ENCODE measurements around the gene KCNJ16. TPM values are rescaled to one million over a fixed set of nuclear protein-coding genes. Genes with fewer than 3 reads are reported as not detected.

Gene KCNJ16
- total RNA-seq, 2 donors from 2014 or later, result 53.4 to 58.6 TPM

DNA sequence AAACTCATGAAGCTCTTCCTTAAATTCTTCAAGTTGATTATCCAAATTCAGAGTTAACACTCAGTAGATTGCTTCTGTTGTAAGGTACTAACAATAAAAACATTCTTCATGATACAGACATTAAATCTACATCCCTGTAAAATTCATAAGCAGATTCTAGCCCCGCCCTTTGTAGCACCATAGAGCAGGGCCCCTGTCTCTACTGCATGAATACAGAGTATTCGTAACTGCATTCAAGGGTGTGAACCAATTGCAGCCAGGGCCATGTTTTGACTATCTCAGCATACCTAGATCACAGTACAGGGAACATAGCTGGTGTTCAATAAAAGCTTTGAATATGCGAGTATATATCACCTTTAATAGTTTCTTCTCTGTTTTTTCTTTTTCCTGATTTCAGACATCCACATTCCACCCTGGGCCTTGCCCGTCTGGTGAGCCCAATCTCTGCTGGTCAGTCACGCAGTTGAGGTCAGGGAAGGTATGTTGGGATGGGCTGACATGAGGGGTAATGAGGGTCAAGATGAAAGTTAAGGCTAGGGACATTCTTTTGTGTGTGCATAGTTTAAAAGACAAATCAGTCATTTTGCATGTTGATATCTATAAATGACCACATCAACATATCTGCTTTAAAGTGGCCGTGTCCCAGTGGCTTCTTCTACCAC lies 33.0 kb downstream of the KCNJ16 start:
- intact Hi-C loops (cut with DNase I), result no loop called here
- no peaks in the 10 kb centered on the region for H3K27me3 ChIP-seq
- no peaks in the 10 kb centered on the region for H3K9me3 ChIP-seq
- H3K36me3 ChIP-seq (replicated peaks in 1 of 2; ENCODE audit: insufficient read depth in 1 of 2, low read depth in 2 of 2), result no peaks in the 10 kb centered on the region
- H3K4me3 ChIP-seq, result no peak overlapping the region
- peaks cover 6% of the 10 kb centered on the region for H3K4me1 ChIP-seq
- H3K27ac ChIP-seq, result no peak overlapping the region
- DNase-seq (no peak), ATAC-seq (no peak)
- TF ChIP-seq, protein P1, sequence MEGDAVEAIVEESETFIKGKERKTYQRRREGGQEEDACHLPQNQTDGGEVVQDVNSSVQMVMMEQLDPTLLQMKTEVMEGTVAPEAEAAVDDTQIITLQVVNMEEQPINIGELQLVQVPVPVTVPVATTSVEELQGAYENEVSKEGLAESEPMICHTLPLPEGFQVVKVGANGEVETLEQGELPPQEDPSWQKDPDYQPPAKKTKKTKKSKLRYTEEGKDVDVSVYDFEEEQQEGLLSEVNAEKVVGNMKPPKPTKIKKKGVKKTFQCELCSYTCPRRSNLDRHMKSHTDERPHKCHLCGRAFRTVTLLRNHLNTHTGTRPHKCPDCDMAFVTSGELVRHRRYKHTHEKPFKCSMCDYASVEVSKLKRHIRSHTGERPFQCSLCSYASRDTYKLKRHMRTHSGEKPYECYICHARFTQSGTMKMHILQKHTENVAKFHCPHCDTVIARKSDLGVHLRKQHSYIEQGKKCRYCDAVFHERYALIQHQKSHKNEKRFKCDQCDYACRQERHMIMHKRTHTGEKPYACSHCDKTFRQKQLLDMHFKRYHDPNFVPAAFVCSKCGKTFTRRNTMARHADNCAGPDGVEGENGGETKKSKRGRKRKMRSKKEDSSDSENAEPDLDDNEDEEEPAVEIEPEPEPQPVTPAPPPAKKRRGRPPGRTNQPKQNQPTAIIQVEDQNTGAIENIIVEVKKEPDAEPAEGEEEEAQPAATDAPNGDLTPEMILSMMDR (IDR thresholded peaks at IDR 0.05), result no peak
- no peak for TF ChIP-seq POLR2A (IDR thresholded peaks at IDR 0.05)
- 88 to 93% methylated on average over 6 of the region's 6 CpGs for WGBS, 2 donors

DNA sequence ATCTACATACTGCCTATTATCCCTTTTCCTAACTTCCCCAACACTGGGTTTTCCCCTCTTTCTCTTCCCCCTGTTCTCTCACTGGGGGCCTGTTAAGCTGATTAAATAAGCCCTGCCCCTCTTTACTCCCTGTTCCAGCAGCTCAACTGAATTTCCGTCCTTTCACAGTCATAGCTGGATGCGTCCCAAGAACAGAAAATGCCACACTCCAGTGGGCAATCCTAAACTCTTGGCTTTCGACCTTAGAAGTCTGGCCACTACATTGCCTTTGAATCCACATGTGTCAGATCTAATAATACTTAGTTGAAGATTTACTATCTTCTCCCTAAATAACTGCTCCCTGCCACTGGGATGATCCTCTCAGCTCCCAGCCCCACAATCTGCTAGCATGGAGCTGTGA lies 34.5 kb downstream of the KCNJ16 start:
- DNase-seq (no peak), ATAC-seq (no peak)
- TF ChIP-seq, protein P1 (IDR thresholded peaks at IDR 0.05), result no peak
- TF ChIP-seq POLR2A (IDR thresholded peaks at IDR 0.05), result no peak
- intact Hi-C loops (cut with DNase I), result no loop called here
- no peaks in the 10 kb centered on the region for H3K36me3 ChIP-seq (replicated peaks in 1 of 2; ENCODE audit: insufficient read depth in 1 of 2, low read depth in 2 of 2)
- H3K4me1 ChIP-seq, result peaks cover 6% of the 10 kb centered on the region
- H3K4me3 ChIP-seq, result no peak overlapping the region
- no peaks in the 10 kb centered on the region for H3K9me3 ChIP-seq
- WGBS, 2 donors, result 47 to 50% methylated on average over 3 of the region's 3 CpGs
- H3K27me3 ChIP-seq, result no peaks in the 10 kb centered on the region
- peak overlapping the region in 2 of 4 donors; percentile 4 to 20 for H3K27ac ChIP-seq

DNA sequence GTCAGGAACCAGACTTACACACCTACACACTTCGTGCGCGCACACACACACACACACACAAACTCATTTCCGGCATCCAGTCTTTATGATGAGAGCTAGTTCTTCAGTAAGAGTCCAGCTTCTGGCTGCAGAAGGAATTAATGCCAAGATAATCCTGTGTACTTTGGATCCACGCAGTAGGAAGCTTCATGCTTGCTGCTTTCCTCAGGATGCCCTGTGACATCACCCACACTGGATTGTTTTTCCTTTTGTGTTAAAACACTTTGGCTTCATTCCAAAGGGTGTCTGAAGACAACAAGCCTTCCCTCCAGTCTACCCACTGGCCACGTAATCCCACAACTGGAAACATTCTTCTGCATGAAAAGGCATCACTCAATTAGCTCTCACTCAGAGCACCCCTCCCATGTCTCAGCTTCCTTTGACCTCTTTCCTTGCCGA lies 35.4 kb downstream of the KCNJ16 start:
- WGBS, 2 donors, result 64 to 84% methylated on average over 7 of the region's 7 CpGs
- Histone ChIP-seq H3K4me1 (peaks cover 6% of the 10 kb centered on the region), H3K36me3 (replicated peaks in 1 of 2; ENCODE audit: insufficient read depth in 1 of 2, low read depth in 2 of 2) (no peaks in the 10 kb centered on the region), H3K9me3 (no peaks in the 10 kb centered on the region), H3K27me3 (no peaks in the 10 kb centered on the region), H3K4me3 (no peak overlapping the region), H3K27ac (no peak overlapping the region)
- ATAC-seq, result no peak
- DNase-seq, result no peak
- intact Hi-C loops (cut with DNase I), result no loop called here
- no peak for TF ChIP-seq POLR2A (IDR thresholded peaks at IDR 0.05)
- TF ChIP-seq, protein P1 (IDR thresholded peaks at IDR 0.05), result no peak

DNA sequence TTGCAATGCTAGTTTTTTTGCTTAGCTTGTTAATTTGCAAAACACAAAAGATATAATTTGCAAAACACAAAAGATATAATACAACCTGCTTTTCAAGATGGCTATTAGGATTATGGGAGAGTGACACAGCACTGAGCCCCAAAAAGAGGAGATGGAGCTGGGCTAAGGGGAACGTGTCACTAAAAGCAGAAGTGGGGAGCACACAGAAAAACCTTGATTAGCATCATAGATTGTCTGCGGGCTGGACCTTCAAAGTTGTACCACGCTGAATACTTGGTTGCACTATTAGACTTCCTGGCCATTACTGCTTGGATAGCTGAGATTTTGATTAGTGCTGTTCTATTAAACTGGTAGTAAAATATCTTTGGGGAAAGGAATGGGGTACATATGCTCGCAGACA lies 36.2 kb downstream of the KCNJ16 start:
- DNase-seq (no peak), ATAC-seq (no peak)
- Histone ChIP-seq H3K27me3 (no peaks in the 10 kb centered on the region), H3K9me3 (no peaks in the 10 kb centered on the region), H3K4me1 (peaks cover 6% of the 10 kb centered on the region), H3K4me3 (no peak overlapping the region), H3K36me3 (replicated peaks in 1 of 2; ENCODE audit: insufficient read depth in 1 of 2, low read depth in 2 of 2) (no peaks in the 10 kb centered on the region), H3K27ac (no peak overlapping the region)
- intact Hi-C loops (cut with DNase I), result no loop called here
- 76 to 78% methylated on average over 4 of the region's 4 CpGs for WGBS, 2 donors
- TF ChIP-seq, protein P1 (IDR thresholded peaks at IDR 0.05), result no peak
- TF ChIP-seq POLR2A (IDR thresholded peaks at IDR 0.05), result no peak

DNA sequence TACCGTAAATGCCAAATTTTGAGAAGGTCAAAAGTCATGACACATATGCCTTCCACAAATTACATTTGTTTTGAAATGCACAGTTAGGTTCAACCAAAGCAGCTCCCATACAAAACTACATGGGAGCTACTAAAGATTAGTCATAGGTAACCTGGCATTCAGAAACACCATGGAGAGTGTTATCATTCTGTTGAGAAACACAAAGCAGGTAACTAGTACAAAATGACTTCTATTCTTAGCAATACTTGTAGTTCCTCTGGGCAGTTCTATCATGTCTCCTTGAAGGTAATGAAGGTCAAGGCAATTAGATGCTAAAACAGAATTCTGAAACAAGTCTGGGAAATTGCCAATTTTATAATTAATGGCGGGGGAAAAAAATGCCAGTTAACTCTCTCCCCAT lies 39.4 kb downstream of the KCNJ16 start:
- intact Hi-C loops (cut with DNase I), result no loop called here
- H3K9me3 ChIP-seq, result no peaks in the 10 kb centered on the region
- H3K36me3 ChIP-seq (replicated peaks in 1 of 2; ENCODE audit: insufficient read depth in 1 of 2, low read depth in 2 of 2), result no peaks in the 10 kb centered on the region
- 86 to 93% methylated on average over 2 of the region's 2 CpGs for WGBS, 2 donors
- no peak overlapping the region for H3K4me3 ChIP-seq
- DNase-seq (no peak), ATAC-seq (no peak)
- no peaks in the 10 kb centered on the region for H3K27me3 ChIP-seq
- TF ChIP-seq, protein P1 (IDR thresholded peaks at IDR 0.05), result no peak
- no peak for TF ChIP-seq POLR2A (IDR thresholded peaks at IDR 0.05)
- no peak overlapping the region for H3K27ac ChIP-seq
- H3K4me1 ChIP-seq, result peaks cover 5% of the 10 kb centered on the region

Data from body of pancreas (tissue), 4 donors.